ENCODE measurements around the gene CHKA. TPM values are rescaled to one million over a fixed set of nuclear protein-coding genes. Genes with fewer than 3 reads are reported as not detected.

Gene CHKA
- polyA plus RNA-seq, 1 donor (not counting 4 experiments of a cell fraction or from before 2014, with no cell fraction given): 7.1 TPM

DNA sequence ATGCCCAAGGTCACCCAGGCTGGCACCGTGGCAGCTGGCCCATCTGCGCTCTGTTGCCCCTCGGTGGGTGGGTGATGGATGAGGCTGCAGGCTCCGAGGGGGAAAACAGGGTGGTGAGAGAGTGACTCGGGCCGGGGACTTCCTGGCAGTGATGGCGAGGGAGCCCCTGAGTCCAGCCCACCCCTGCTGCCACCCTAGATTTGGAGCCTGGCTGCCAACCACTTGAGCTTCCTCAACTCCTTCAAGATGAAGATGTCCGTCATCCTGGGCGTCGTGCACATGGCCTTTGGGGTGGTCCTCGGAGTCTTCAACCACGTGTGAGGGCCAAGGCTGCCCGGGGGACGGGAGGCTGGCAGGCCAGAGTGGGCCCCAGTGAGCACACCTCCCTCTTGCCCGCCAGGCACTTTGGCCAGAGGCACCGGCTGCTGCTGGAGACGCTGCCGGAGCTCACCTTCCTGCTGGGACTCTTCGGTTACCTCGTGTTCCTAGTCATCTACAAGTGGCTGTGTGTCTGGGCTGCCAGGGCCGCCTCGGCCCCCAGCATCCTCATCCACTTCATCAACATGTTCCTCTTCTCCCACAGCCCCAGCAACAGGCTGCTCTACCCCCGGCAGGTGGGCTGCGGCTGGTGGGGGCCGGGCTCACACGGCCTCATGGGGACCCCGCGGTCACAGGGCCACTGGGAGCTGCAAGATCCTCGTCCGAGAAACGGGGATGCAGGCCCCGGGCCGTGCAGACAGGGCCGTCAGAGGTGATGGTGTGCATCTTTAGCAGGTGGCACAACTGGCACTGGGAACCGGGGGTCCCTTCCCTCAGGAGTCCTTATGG lies 72.3 kb downstream of the CHKA start:
- Histone ChIP-seq H3K4me1 (ENCODE audit: control insufficient read depth, extremely low read depth, insufficient read depth, low read length) (peaks cover 4% of the 10 kb centered on the region), H4K20me1 (ENCODE audit: control insufficient read depth, extremely low read depth, insufficient read depth, low read length) (no peaks in the 10 kb centered on the region), H3K4me3 (ENCODE audit: control insufficient read depth in 2 of 3, extremely low read depth in 1 of 3, insufficient read depth in 2 of 3, low read depth in 1 of 3, low read length in 3 of 3) (no peak overlapping the region), H3K9ac (ENCODE audit: control insufficient read depth, extremely low read depth, insufficient read depth, low read length) (no peak overlapping the region), H3K36me3 (ENCODE audit: control insufficient read depth in 2 of 2, extremely low read depth in 1 of 2, insufficient read depth in 2 of 2, low read length in 2 of 2) (peaks cover 7 to 15% of the 10 kb centered on the region in 2 experiments), H3K4me2 (ENCODE audit: control insufficient read depth, extremely low read depth, insufficient read depth, low read depth, low read length) (no peak overlapping the region), H3K79me2 (ENCODE audit: control insufficient read depth, insufficient read depth, low read length) (no peaks in the 10 kb centered on the region), H3K27me3 (ENCODE audit: control insufficient read depth, extremely low read depth, insufficient read depth, low read length) (no peaks in the 10 kb centered on the region), H3K27ac (ENCODE audit: control insufficient read depth, insufficient read depth, low read length) (no peak overlapping the region), H2AFZ (ENCODE audit: control insufficient read depth, low read length) (no peak overlapping the region), H3K9me3 (ENCODE audit: control insufficient read depth, low read depth, low read length) (no peaks in the 10 kb centered on the region), H3K9me1 (ENCODE audit: control insufficient read depth, extremely low read depth, insufficient read depth, low read length) (no peaks in the 10 kb centered on the region)
- DNase-seq (ENCODE audit: low read depth, low spot score): no peak
- no peak for FAIRE-seq
- TF ChIP-seq, protein P1, sequence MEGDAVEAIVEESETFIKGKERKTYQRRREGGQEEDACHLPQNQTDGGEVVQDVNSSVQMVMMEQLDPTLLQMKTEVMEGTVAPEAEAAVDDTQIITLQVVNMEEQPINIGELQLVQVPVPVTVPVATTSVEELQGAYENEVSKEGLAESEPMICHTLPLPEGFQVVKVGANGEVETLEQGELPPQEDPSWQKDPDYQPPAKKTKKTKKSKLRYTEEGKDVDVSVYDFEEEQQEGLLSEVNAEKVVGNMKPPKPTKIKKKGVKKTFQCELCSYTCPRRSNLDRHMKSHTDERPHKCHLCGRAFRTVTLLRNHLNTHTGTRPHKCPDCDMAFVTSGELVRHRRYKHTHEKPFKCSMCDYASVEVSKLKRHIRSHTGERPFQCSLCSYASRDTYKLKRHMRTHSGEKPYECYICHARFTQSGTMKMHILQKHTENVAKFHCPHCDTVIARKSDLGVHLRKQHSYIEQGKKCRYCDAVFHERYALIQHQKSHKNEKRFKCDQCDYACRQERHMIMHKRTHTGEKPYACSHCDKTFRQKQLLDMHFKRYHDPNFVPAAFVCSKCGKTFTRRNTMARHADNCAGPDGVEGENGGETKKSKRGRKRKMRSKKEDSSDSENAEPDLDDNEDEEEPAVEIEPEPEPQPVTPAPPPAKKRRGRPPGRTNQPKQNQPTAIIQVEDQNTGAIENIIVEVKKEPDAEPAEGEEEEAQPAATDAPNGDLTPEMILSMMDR (optimal IDR thresholded peaks at IDR 0.05 in 1 of 3, IDR thresholded peaks at IDR 0.05 in 1 of 3, conservative IDR thresholded peaks at IDR 0.05 in 1 of 3; ENCODE audit: extremely low read depth in 1 of 3, insufficient read depth in 2 of 3, low read length in 3 of 3): no peak
- no peak for TF ChIP-seq EZH2 (IDR thresholded peaks at IDR 0.05; ENCODE audit: low read length)
- dilution Hi-C loops (cut with MboI; ENCODE audit: extremely low pct_ligation_motif_present, low sequenced_read_pairs): no loop called here

DNA sequence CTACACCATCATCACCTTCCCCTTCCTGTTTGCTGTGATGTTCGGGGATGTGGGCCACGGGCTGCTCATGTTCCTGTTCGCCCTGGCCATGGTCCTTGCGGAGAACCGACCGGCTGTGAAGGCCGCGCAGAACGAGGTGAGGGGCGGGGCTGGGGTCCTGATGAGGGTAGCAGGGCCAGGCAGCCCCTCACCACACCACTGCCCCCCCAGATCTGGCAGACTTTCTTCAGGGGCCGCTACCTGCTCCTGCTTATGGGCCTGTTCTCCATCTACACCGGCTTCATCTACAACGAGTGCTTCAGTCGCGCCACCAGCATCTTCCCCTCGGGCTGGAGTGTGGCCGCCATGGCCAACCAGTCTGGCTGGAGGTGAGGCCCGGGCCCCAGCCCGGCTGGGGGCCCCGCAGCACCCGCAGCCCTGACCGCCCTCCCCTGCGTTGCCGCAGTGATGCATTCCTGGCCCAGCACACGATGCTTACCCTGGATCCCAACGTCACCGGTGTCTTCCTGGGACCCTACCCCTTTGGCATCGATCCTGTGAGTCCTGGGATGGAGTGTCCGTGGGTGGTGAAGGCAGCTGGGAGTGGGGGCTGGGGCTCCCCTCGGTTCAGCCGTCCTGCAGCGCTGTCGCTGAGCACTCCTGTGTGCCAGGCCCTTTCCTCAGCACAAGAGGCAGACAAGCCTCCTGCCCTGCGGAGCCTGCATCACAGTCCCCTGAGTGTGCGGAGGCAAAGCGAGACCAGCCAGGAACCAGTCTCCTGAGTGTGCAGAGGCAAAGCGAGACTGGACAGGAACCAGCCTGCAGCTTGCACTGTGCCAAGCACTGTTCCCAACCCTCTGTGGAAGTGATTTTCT lies 73.5 kb downstream of the CHKA start:
- H2AFZ ChIP-seq (ENCODE audit: control insufficient read depth, low read length): no peak overlapping the region
- no peaks in the 10 kb centered on the region for H3K9me1 ChIP-seq (ENCODE audit: control insufficient read depth, extremely low read depth, insufficient read depth, low read length)
- no peak overlapping the region for H3K9ac ChIP-seq (ENCODE audit: control insufficient read depth, extremely low read depth, insufficient read depth, low read length)
- no peaks in the 10 kb centered on the region for H3K79me2 ChIP-seq (ENCODE audit: control insufficient read depth, insufficient read depth, low read length)
- peaks cover 4% of the 10 kb centered on the region for H3K4me1 ChIP-seq (ENCODE audit: control insufficient read depth, extremely low read depth, insufficient read depth, low read length)
- dilution Hi-C loops (cut with MboI; ENCODE audit: extremely low pct_ligation_motif_present, low sequenced_read_pairs): no loop called here
- no peak overlapping the region for H3K4me3 ChIP-seq (ENCODE audit: control insufficient read depth in 2 of 3, extremely low read depth in 1 of 3, insufficient read depth in 2 of 3, low read depth in 1 of 3, low read length in 3 of 3)
- no peak overlapping the region for H3K27ac ChIP-seq (ENCODE audit: control insufficient read depth, insufficient read depth, low read length)
- DNase-seq (ENCODE audit: low read depth, low spot score) (no peak), FAIRE-seq (no peak)
- H4K20me1 ChIP-seq (ENCODE audit: control insufficient read depth, extremely low read depth, insufficient read depth, low read length): no peaks in the 10 kb centered on the region
- H3K36me3 ChIP-seq (ENCODE audit: control insufficient read depth in 2 of 2, extremely low read depth in 1 of 2, insufficient read depth in 2 of 2, low read length in 2 of 2): peaks cover 7 to 17% of the 10 kb centered on the region in 2 experiments
- no peak for TF ChIP-seq EZH2 (IDR thresholded peaks at IDR 0.05; ENCODE audit: low read length)
- TF ChIP-seq, protein P1 (optimal IDR thresholded peaks at IDR 0.05 in 1 of 3, IDR thresholded peaks at IDR 0.05 in 1 of 3, conservative IDR thresholded peaks at IDR 0.05 in 1 of 3; ENCODE audit: extremely low read depth in 1 of 3, insufficient read depth in 2 of 3, low read length in 3 of 3): no peak
- H3K27me3 ChIP-seq (ENCODE audit: control insufficient read depth, extremely low read depth, insufficient read depth, low read length): no peaks in the 10 kb centered on the region
- H3K9me3 ChIP-seq (ENCODE audit: control insufficient read depth, low read depth, low read length): no peaks in the 10 kb centered on the region
- no peak overlapping the region for H3K4me2 ChIP-seq (ENCODE audit: control insufficient read depth, extremely low read depth, insufficient read depth, low read depth, low read length)
